Thyroid gland (tissue), 4 donors: Measurements from ENCODE around the gene APOL5. TPM values are rescaled to one million over a fixed set of nuclear protein-coding genes. Genes with fewer than 3 reads are reported as not detected.
A peak's percentile ranks its signal among the peaks of the same experiment; 100 is the strongest.
"Not testable (repeated sequence)": the region's sequence is repeated elsewhere in the genome, so short reads cannot be mapped to it uniquely, and the experiment has no call there.

ENCODE experiments used
- DNase-seq, 2 donors: peaks; one replicate each; pipeline ENCODE4 v3.0.0-alpha.2; 2019
- H3K27ac ChIP-seq, 3 donors: fragments of 200-600 bp; sonication (generic); 1 replicate in 2 of 3; 2 replicates in 1 of 3; pipeline ENCODE4 v1.5.1; 2016 to 2019; ENCODE audit warnings: mild to moderate bottlenecking in 1 of 3, moderate library complexity in 1 of 3
- H3K27me3 ChIP-seq: fragments of 200-600 bp; sonication (generic); one replicate; pipeline ENCODE4 v1.5.1; 2019
- H3K36me3 ChIP-seq, 2 donors: fragments of 200-600 bp; sonication (generic); one replicate each; pipeline ENCODE4 v1.5.1; 2016 to 2019
- H3K4me1 ChIP-seq, 2 donors: fragments of 200-600 bp; sonication (generic); one replicate each; pipeline ENCODE4 v1.5.1; 2017 to 2019
- H3K4me3 ChIP-seq, 3 donors: fragments of 200-600 bp; sonication (generic); replicated peaks in 1 of 3; 1 replicate in 2 of 3; 2 replicates in 1 of 3; pipeline ENCODE4 v1.5.1; 2016; ENCODE audit warnings: mild to moderate bottlenecking in 1 of 3
- H3K9me3 ChIP-seq: fragments of 200-600 bp; sonication (generic); one replicate; pipeline ENCODE4 v1.5.1; 2017
- POLR2A ChIP-seq, 2 donors: fragments of 450-650 bp; IDR thresholded peaks; one replicate each; pipeline ENCODE4 v1.6.1; 2017; ENCODE audit warnings: antibody characterized with exemption in 2 of 2, mild to moderate bottlenecking in 2 of 2, moderate library complexity in 1 of 2
- WGBS, 2 donors: methylation state at CpG; one replicate each; pipeline ENCODE4 v1.1.5; 2017; 5-methylcytosine and 5-hydroxymethylcytosine counted together
- intact Hi-C: fragments of 100-400 bp; cut with DNase I; formaldehyde crosslinking; loops from one replicate; pipeline ENCODE4 v1.15.1; 2023
- total RNA-seq, 4 donors: library from RNA; depleted of rRNA; stranded (reverse); fragments of >200 nt; gene quantifications; one replicate each; pipeline ENCODE4 v1.2.3, GENCODE V29; 2016
- TF ChIP-seq, protein P1 (sequence below), 6 experiments: fragments of 200-600 bp in 3 of 6; fragments of 450-650 bp in 3 of 6; sonication (generic) in 3 of 6; IDR thresholded peaks; one replicate each; pipeline ENCODE4 v1.5.1; 2016 to 2019; ENCODE audit warnings: antibody characterized with exemption in 6 of 6, mild to moderate bottlenecking in 2 of 6, inconsistent platforms in 1 of 6, moderate library complexity in 1 of 6

Gene APOL5
- total RNA-seq = not detected

DNA sequence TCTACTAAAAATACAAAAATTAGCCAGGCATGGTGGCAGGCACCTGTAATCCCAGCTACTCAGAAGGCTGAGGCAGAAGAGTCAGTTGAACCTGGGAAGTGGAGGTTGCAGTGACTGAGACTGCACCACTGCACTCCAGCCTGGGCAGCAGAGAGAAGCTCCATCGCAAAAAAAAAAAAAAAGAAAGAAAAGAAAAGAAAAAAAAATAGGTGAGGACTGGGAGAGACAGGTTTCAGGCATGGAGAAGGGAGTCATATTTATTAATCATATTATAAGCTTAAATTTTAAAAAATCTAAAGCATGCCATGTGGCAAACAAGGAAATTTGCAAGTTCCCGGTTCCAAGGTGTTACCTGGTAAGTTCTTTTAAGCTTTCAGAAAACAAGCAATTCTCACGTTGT lies at the start of gene APOL5:
APOL5 (plus strand) TSS at position 301 of the 400 bp plus-strand sequence; CDS start at position 301, 0 bp downstream.
- TF ChIP-seq, protein P1, sequence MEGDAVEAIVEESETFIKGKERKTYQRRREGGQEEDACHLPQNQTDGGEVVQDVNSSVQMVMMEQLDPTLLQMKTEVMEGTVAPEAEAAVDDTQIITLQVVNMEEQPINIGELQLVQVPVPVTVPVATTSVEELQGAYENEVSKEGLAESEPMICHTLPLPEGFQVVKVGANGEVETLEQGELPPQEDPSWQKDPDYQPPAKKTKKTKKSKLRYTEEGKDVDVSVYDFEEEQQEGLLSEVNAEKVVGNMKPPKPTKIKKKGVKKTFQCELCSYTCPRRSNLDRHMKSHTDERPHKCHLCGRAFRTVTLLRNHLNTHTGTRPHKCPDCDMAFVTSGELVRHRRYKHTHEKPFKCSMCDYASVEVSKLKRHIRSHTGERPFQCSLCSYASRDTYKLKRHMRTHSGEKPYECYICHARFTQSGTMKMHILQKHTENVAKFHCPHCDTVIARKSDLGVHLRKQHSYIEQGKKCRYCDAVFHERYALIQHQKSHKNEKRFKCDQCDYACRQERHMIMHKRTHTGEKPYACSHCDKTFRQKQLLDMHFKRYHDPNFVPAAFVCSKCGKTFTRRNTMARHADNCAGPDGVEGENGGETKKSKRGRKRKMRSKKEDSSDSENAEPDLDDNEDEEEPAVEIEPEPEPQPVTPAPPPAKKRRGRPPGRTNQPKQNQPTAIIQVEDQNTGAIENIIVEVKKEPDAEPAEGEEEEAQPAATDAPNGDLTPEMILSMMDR (IDR thresholded peaks at IDR 0.05) = no peak
- no peak for TF ChIP-seq POLR2A (IDR thresholded peaks at IDR 0.05)

DNA sequence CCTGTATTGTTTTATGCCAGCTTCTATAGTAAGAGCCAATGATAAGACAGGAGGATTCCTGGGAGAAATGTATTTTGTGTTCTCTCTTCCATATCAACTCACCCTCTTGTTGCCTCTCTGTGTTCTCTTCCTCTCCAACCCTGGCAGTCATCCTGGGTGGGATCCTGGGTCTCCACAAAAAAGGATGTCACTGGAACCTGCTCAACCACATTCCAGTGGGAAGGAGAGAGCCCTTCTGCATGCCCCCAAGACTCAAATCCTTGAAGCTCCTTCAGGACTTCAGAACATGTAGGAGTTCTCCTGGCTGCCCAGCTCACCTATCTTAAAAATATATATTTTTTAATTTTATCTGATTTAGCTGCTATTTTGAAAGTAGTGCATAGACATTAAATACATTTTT lies 43.3 kb upstream of the APOL5 start:
- H3K4me3 ChIP-seq = no peak overlapping the region
- no peak overlapping the region for H3K27ac ChIP-seq
- intact Hi-C loops = no loop called here
- TF ChIP-seq POLR2A (IDR thresholded peaks at IDR 0.05) = no peak
- TF ChIP-seq, protein P1 (IDR thresholded peaks at IDR 0.05) = no peak
- no peaks in the 10 kb centered on the region for H3K27me3 ChIP-seq
- peak; percentile 21 to 22 for DNase-seq
- H3K4me1 ChIP-seq = peaks cover 7 to 11% of the 10 kb centered on the region in 2 donors
- no peaks in the 10 kb centered on the region for H3K36me3 ChIP-seq
- H3K9me3 ChIP-seq = no peaks in the 10 kb centered on the region

More for the DNA sequence above, at the start of gene APOL5:
- no peaks in the 10 kb centered on the region for H3K9me3 ChIP-seq
- no peaks in the 10 kb centered on the region for H3K4me1 ChIP-seq
- H3K36me3 ChIP-seq = no peaks in the 10 kb centered on the region
- no peaks in the 10 kb centered on the region for H3K27me3 ChIP-seq
- intact Hi-C loops = no loop called here
- no peak for DNase-seq
- 89 to 94% methylated on average over 3 of the region's 3 CpGs for WGBS, 2 donors
- no peak within 1 kb of the TSS for H3K27ac ChIP-seq
- H3K4me3 ChIP-seq = no peak within 1 kb of the TSS

- H3K4me1 ChIP-seq = peaks cover 7 to 11% of the 10 kb centered on the region in 2 donors
- H3K36me3 ChIP-seq, intact Hi-C loops, H3K4me3 ChIP-seq, DNase-seq, H3K27me3 ChIP-seq, H3K9me3 ChIP-seq, H3K27ac ChIP-seq: not testable (repeated sequence)
- 24 to 51% methylated on average over 1 of the region's 1 CpG for WGBS, 2 donors
These were observed 41.6 kb upstream of the APOL5 start for GRCh38 chr22:35676065-35676464.

GRCh38 chr22:35677460-35678187 lies 40.0 kb upstream of the APOL5 start:
- Histone ChIP-seq H3K27ac (no peak overlapping the region), H3K9me3 (no peaks in the 10 kb centered on the region), H3K4me3 (no peak overlapping the region), H3K4me1 (peaks cover 7 to 11% of the 10 kb centered on the region in 2 donors), H3K36me3 (no peaks in the 10 kb centered on the region), H3K27me3 (no peaks in the 10 kb centered on the region)
- no peak for TF ChIP-seq POLR2A (IDR thresholded peaks at IDR 0.05)
- TF ChIP-seq, protein P1 (IDR thresholded peaks at IDR 0.05) = no peak
- no peak for DNase-seq
- intact Hi-C loops = no loop called here
- WGBS, 2 donors = 82 to 86% methylated on average over 7 of the region's 7 CpGs

DNA sequence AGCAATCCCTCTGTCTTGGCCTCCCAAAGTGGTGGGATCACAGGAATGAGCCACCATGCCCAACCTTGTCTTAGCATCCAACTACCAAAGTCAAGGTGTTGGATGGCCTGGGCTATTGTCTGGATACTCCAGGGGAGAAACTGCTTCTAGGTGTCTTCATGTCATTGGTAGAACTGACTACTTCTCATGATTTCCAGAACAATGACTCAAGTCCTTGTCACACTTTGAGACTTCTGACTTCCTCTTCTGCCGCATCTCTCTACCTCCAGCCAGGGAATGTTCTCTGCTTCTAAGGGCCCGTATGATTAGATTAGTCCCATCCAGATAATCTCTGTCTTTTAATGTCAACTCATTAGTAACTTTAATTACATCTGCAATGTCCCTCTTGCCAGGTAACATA lies 38.8 kb upstream of the APOL5 start:
- H3K27me3 ChIP-seq = no peaks in the 10 kb centered on the region
- 94 to 97% methylated on average over 2 of the region's 2 CpGs for WGBS, 2 donors
- intact Hi-C loops = no loop called here
- H3K36me3 ChIP-seq = no peaks in the 10 kb centered on the region
- TF ChIP-seq, protein P1 (IDR thresholded peaks at IDR 0.05) = no peak
- no peak for TF ChIP-seq POLR2A (IDR thresholded peaks at IDR 0.05)
- DNase-seq = no peak
- H3K4me1 ChIP-seq = peaks cover 7 to 10% of the 10 kb centered on the region in 2 donors
- H3K9me3 ChIP-seq = no peaks in the 10 kb centered on the region
- no peak overlapping the region for H3K27ac ChIP-seq
- H3K4me3 ChIP-seq = no peak overlapping the region

DNA sequence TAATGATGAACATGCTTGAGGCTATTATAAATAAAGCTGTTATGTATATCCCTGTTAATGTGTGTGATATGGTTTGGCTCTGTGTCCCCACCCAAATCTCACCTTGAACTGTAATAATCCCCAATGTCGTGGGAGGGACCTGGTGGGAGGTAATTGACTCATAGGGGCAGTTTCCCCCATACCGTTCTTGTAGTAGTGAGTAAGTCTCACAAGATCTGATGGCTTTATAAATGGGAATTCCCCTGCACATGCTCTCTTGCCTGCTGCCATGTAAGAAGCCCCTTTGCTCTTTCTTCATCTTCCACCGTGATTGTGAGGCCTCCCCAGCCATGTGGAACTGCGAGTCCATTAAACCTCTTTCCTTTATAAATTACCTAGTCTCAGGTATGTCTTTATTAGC lies 38.2 kb upstream of the APOL5 start:
- H3K27me3 ChIP-seq, H3K9me3 ChIP-seq, H3K4me3 ChIP-seq, intact Hi-C loops, H3K36me3 ChIP-seq, DNase-seq, H3K4me1 ChIP-seq, H3K27ac ChIP-seq: not testable (repeated sequence)
- WGBS, 2 donors = 73 to 75% methylated on average over 4 of the region's 4 CpGs
